HepG2 (cell line): ENCODE measurements around the gene SPHK2. TPM values are rescaled to one million over a fixed set of nuclear protein-coding genes. Genes with fewer than 3 reads are reported as not detected.

ENCODE experiments used
- CBX5 ChIP-seq: sonication (generic); formaldehyde crosslinking; IDR thresholded peaks from 2 replicates; pipeline ENCODE4 v1.4.0; 2020; ENCODE audit warnings: missing genetic modification reagents, borderline replicate concordance
- FOSL2 ChIP-seq: sonication (generic); formaldehyde crosslinking; IDR thresholded peaks from 2 replicates; pipeline ENCODE4 v1.4.0; 2020; ENCODE audit warnings: missing genetic modification reagents
- HIVEP1 ChIP-seq: sonication (generic); formaldehyde crosslinking; IDR thresholded peaks from 2 replicates; pipeline ENCODE4 v1.4.0; 2020; ENCODE audit warnings: mild to moderate bottlenecking, missing genetic modification reagents
- KDM4B ChIP-seq: sonication (generic); formaldehyde crosslinking; IDR thresholded peaks from 2 replicates; pipeline ENCODE4 v1.4.0; 2020; ENCODE audit warnings: missing genetic modification reagents
- KMT2A ChIP-seq: sonication (generic); formaldehyde crosslinking; IDR thresholded peaks from 2 replicates; pipeline ENCODE4 v1.4.0; 2020; ENCODE audit warnings: missing genetic modification reagents
- NCOA2 ChIP-seq: sonication (generic); formaldehyde crosslinking; IDR thresholded peaks from 2 replicates; pipeline ENCODE4 v1.8.0; 2022; ENCODE audit warnings: inconsistent platforms
- PAF1 ChIP-seq: IDR thresholded peaks from 2 replicates; pipeline ENCODE4 v1.6.1; 2016; ENCODE audit warnings: missing genetic modification reagents, missing compliant biosample characterization
- RAD51 ChIP-seq: fragments of 450-650 bp; IDR thresholded peaks from 2 replicates; pipeline ENCODE4 v1.6.1; 2016; ENCODE audit warnings: borderline replicate concordance
- SKI ChIP-seq: fragments of 450-650 bp; IDR thresholded peaks from one replicate; pipeline ENCODE4 v1.6.1; 2018; ENCODE audit warnings: mild to moderate bottlenecking; ENCODE audit not compliant: partially characterized antibody
- SOX6 ChIP-seq, 2 experiments: fragments of 450-650 bp in 1 of 2; sonication (generic) in 1 of 2; formaldehyde crosslinking in 1 of 2; IDR thresholded peaks; 2 replicates each; pipeline versions ENCODE4 v1.4.0 to v1.6.1; 2017 to 2020; ENCODE audit warnings: antibody characterized with exemption in 1 of 2, mild to moderate bottlenecking in 1 of 2, missing genetic modification reagents in 1 of 2
- SP1 ChIP-seq, 2 experiments: fragments of 450-650 bp in 1 of 2; sonication (generic) in 1 of 2; formaldehyde crosslinking in 1 of 2; IDR thresholded peaks; 2 replicates each; pipeline versions ENCODE4 v1.4.0 to v1.6.1; 2016 to 2020; ENCODE audit warnings: missing genetic modification reagents in 1 of 2
- SP5 ChIP-seq: IDR thresholded peaks from 2 replicates; pipeline ENCODE4 v1.6.1; 2016; ENCODE audit warnings: low read depth, borderline replicate concordance
- STAG1 ChIP-seq: sonication (generic); formaldehyde crosslinking; IDR thresholded peaks from 2 replicates; pipeline ENCODE4 v1.4.0; 2020; ENCODE audit warnings: missing genetic modification reagents
- TRIM24 ChIP-seq: sonication (generic); formaldehyde crosslinking; IDR thresholded peaks from 2 replicates; pipeline ENCODE4 v1.8.0; 2022; ENCODE audit warnings: mild to moderate bottlenecking, missing genetic modification reagents
- ZC3H13 ChIP-seq: sonication (generic); formaldehyde crosslinking; IDR thresholded peaks from 2 replicates; pipeline ENCODE4 v1.8.1; 2023; ENCODE audit warnings: mild to moderate bottlenecking, missing genetic modification reagents, moderate library complexity
- ZNF101 ChIP-seq: sonication (generic); formaldehyde crosslinking; IDR thresholded peaks from 2 replicates; pipeline ENCODE4 v1.4.0; 2020; ENCODE audit warnings: mild to moderate bottlenecking, low read depth, missing genetic modification reagents, borderline replicate concordance
- ZNF260 ChIP-seq: sonication (generic); formaldehyde crosslinking; IDR thresholded peaks from 2 replicates; pipeline ENCODE4 v1.4.0; 2020; ENCODE audit warnings: missing genetic modification reagents, low read depth, mild to moderate bottlenecking, borderline replicate concordance
- ZNF282 ChIP-seq: fragments of 450-650 bp; IDR thresholded peaks from 2 replicates; pipeline ENCODE4 v1.6.1; 2018; ENCODE audit not compliant: partially characterized antibody
- ZNF296 ChIP-seq: sonication (generic); formaldehyde crosslinking; conservative IDR thresholded peaks from 2 replicates; pipeline ENCODE4 v1.5.0; 2020; ENCODE audit warnings: mild to moderate bottlenecking, missing genetic modification reagents
- ZNF3 ChIP-seq: IDR thresholded peaks from 2 replicates; pipeline ENCODE4 v1.7.0; 2017; ENCODE audit warnings: inconsistent platforms
- ZNF773 ChIP-seq: sonication (generic); formaldehyde crosslinking; IDR thresholded peaks from 2 replicates; pipeline ENCODE4 v1.4.0; 2020; ENCODE audit warnings: missing genetic modification reagents, borderline replicate concordance
- ZNF839 ChIP-seq: sonication (generic); formaldehyde crosslinking; IDR thresholded peaks from 2 replicates; pipeline ENCODE4 v1.4.0; 2020; ENCODE audit warnings: missing genetic modification reagents, mild to moderate bottlenecking, borderline replicate concordance
- polyA plus RNA-seq, 8 experiments: library from polyadenylated mRNA; depleted of rRNA in 3 of 8; stranded (reverse) in 7 of 8; unstranded in 1 of 8; fragments of >200 nt; fragmentation: Illumina TruSeq in 4 of 8; extraction: Trizol in 4 of 8; gene quantifications; 2 replicates each; pipeline versions ENCODE4 v1.2.1 to v1.2.3, GENCODE V29; 2011 to 2016; ENCODE audit warnings: low read depth in 4 of 8, missing spikeins in 1 of 8, mixed read lengths in 1 of 8; ENCODE audit not compliant: insufficient read depth in 1 of 8
- total RNA-seq, 5 experiments: library from RNA; depleted of rRNA; stranded (reverse); fragments of >200 nt; fragmentation: Illumina TruSeq; extraction: Trizol; gene quantifications; 2 replicates each; pipeline ENCODE4 v1.2.3, GENCODE V29; 2016; ENCODE audit warnings: low read depth in 1 of 5
- TF ChIP-seq, protein P1 (sequence below): IDR thresholded peaks from 2 replicates; pipeline ENCODE4 v1.6.1; 2012; ENCODE audit warnings: inconsistent platforms
- TF ChIP-seq, protein P2 (sequence below): IDR thresholded peaks from 2 replicates; pipeline ENCODE4 v1.6.1; 2016; ENCODE audit warnings: low read depth, borderline replicate concordance
- TF ChIP-seq, protein P3 (sequence below): sonication (generic); formaldehyde crosslinking; IDR thresholded peaks from 2 replicates; pipeline ENCODE4 v1.5.1; 2020; ENCODE audit warnings: mild to moderate bottlenecking, missing genetic modification reagents, moderate library complexity
- TF ChIP-seq, protein P4 (sequence below), 2 experiments: sonication (generic) in 1 of 2; formaldehyde crosslinking in 1 of 2; IDR thresholded peaks; 2 replicates each; pipeline versions ENCODE4 v1.4.0 to v1.6.1; 2018 to 2020; ENCODE audit warnings: missing genetic modification reagents in 2 of 2, borderline replicate concordance in 1 of 2, low read depth in 1 of 2, mild to moderate bottlenecking in 1 of 2, missing biosample characterization in 1 of 2
- TF ChIP-seq, protein P5 (sequence below): sonication (generic); formaldehyde crosslinking; IDR thresholded peaks from 2 replicates; pipeline ENCODE4 v1.8.1; 2023; ENCODE audit warnings: missing genetic modification reagents, mild to moderate bottlenecking, borderline replicate concordance

SPHK2 gene
- total and polyA plus RNA-seq, 2 of the 13 experiments (the other 11 are each of a cell fraction or from before 2014, with no cell fraction given): 2.9 to 14.4 TPM

DNA sequence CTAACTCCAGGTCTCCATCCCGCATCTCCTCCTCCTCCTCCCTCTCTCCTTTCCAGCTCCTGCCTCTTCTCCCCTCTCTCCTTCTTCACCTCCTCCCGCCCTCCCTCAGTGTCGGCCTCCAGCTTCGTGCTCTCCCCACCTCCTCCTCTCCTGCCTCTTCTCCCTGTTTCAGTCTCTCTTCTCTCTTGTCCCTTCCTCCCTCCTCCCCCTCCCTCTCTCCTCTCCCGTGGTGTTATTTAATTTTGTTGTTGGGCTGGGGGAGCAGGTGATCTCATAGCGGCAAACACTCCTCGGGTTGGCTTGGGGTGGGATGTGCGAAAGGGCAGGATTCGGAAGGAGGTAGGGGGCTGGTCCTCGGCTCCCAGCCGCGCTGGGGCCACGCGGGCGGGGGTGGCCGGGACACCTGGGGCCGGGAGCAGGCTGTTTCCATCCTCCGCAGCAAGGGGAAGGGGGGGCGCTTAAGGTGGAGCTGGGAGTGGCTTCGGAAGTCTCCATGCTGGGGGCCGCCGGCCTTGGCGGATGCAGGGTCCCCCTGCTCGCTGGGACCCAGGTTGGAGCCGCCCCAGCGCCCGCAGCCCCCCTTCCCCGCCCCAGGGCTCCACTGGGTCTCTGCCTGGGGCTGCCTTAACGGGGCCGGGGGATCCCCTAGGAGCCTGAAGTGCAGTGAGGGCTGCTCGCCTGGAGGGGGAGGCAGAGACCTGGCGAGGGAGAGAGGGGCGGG lies 26.9 kb downstream of the SPHK2 start, which contains the start of gene CA11 (continued):
- TF ChIP-seq, protein P1, sequence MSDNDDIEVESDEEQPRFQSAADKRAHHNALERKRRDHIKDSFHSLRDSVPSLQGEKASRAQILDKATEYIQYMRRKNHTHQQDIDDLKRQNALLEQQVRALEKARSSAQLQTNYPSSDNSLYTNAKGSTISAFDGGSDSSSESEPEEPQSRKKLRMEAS: peak; percentile 69
- no peak for TF ChIP-seq PAF1
- TF ChIP-seq, protein P2, sequence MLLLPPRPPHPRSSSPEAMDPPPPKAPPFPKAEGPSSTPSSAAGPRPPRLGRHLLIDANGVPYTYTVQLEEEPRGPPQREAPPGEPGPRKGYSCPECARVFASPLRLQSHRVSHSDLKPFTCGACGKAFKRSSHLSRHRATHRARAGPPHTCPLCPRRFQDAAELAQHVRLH: peak; percentile 63; the same call in 1 of the 2 replicates
- TF ChIP-seq ZC3H13 (CRISPR knock-in tag): 0 out of 2 replicates have a peak, but pooled peaks have one; percentile 14
- TF ChIP-seq ZNF3 (CRISPR knock-in tag): no peak
- no peak for TF ChIP-seq RAD51
- TF ChIP-seq, protein P3, sequence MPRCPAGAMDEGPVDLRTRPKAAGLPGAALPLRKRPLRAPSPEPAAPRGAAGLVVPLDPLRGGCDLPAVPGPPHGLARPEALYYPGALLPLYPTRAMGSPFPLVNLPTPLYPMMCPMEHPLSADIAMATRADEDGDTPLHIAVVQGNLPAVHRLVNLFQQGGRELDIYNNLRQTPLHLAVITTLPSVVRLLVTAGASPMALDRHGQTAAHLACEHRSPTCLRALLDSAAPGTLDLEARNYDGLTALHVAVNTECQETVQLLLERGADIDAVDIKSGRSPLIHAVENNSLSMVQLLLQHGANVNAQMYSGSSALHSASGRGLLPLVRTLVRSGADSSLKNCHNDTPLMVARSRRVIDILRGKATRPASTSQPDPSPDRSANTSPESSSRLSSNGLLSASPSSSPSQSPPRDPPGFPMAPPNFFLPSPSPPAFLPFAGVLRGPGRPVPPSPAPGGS: peak; percentile 51; the same call in 1 of the 2 replicates
- no peak for TF ChIP-seq ZNF282
- TF ChIP-seq SKI: no peak
- TF ChIP-seq FOSL2: peak; percentile 54; the same call in 1 of the 2 replicates
- peak; percentile 88 for TF ChIP-seq STAG1 (CRISPR knock-in tag)
- TF ChIP-seq ZNF839 (CRISPR knock-in tag): no peak
- TF ChIP-seq, protein P4, sequence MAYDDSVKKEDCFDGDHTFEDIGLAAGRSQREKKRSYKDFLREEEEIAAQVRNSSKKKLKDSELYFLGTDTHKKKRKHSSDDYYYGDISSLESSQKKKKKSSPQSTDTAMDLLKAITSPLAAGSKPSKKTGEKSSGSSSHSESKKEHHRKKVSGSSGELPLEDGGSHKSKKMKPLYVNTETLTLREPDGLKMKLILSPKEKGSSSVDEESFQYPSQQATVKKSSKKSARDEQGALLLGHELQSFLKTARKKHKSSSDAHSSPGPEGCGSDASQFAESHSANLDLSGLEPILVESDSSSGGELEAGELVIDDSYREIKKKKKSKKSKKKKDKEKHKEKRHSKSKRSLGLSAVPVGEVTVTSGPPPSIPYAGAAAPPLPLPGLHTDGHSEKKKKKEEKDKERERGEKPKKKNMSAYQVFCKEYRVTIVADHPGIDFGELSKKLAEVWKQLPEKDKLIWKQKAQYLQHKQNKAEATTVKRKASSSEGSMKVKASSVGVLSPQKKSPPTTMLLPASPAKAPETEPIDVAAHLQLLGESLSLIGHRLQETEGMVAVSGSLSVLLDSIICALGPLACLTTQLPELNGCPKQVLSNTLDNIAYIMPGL (CRISPR knock-in tag; IDR thresholded peaks at IDR 0.05; ENCODE audit: borderline replicate concordance in 1 of 2, low read depth in 1 of 2): peak; percentile 53 to 70; a peak in 1 of 4 replicates
- TF ChIP-seq ZNF773: no peak
- TF ChIP-seq CBX5 (CRISPR knock-in tag): peak; percentile 32; the same call in 1 of the 2 replicates
- no peak for TF ChIP-seq NCOA2 (CRISPR knock-in tag)
- TF ChIP-seq ZNF296 (CRISPR knock-in tag): no peak
- TF ChIP-seq KMT2A (CRISPR knock-in tag): no peak
- TF ChIP-seq KDM4B: peak; percentile 45; the same call in 1 of the 2 replicates
- no peak for TF ChIP-seq SOX6 (IDR thresholded peaks at IDR 0.05)
- peak; percentile 40; the same call in 1 of the 2 replicates for TF ChIP-seq SOX6 (CRISPR knock-in tag; IDR thresholded peaks at IDR 0.05)
- no peak for TF ChIP-seq ZNF260 (CRISPR knock-in tag)
- peak; percentile 56; the same call in 1 of the 2 replicates for TF ChIP-seq HIVEP1 (CRISPR knock-in tag)
- TF ChIP-seq ZNF101: no peak
- TF ChIP-seq TRIM24 (CRISPR knock-in tag): no peak
- TF ChIP-seq, protein P5, sequence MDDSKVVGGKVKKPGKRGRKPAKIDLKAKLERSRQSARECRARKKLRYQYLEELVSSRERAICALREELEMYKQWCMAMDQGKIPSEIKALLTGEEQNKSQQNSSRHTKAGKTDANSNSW (CRISPR knock-in tag): 0 out of 2 replicates have a peak, but pooled peaks have one; percentile 30
- no peak for TF ChIP-seq SP1 (IDR thresholded peaks at IDR 0.05)
- peak; percentile 80 for TF ChIP-seq SP1 (CRISPR knock-in tag; IDR thresholded peaks at IDR 0.05)
- peak; percentile 84 for TF ChIP-seq SP5 (CRISPR knock-in tag)
